DND-41 (cell line): Measurements from ENCODE around the gene JADE2.

Experiments used
- EZH2 ChIP-seq: IDR thresholded peaks from 3 replicates; pipeline ENCODE4 v1.6.1; 2012; ENCODE audit warnings: borderline replicate concordance, low read depth, mild to moderate bottlenecking, moderate library complexity, low read length, inconsistent platforms; ENCODE audit not compliant: severe bottlenecking
- TF ChIP-seq, protein P1 (sequence below): IDR thresholded peaks from 2 replicates; pipeline ENCODE4 v1.5.1; 2012; ENCODE audit warnings: borderline replicate concordance, low read length, moderate library complexity, mild to moderate bottlenecking; ENCODE audit not compliant: poor library complexity, severe bottlenecking; ENCODE audit errors: extremely low read depth

- TF ChIP-seq EZH2 = no peak
- TF ChIP-seq, protein P1, sequence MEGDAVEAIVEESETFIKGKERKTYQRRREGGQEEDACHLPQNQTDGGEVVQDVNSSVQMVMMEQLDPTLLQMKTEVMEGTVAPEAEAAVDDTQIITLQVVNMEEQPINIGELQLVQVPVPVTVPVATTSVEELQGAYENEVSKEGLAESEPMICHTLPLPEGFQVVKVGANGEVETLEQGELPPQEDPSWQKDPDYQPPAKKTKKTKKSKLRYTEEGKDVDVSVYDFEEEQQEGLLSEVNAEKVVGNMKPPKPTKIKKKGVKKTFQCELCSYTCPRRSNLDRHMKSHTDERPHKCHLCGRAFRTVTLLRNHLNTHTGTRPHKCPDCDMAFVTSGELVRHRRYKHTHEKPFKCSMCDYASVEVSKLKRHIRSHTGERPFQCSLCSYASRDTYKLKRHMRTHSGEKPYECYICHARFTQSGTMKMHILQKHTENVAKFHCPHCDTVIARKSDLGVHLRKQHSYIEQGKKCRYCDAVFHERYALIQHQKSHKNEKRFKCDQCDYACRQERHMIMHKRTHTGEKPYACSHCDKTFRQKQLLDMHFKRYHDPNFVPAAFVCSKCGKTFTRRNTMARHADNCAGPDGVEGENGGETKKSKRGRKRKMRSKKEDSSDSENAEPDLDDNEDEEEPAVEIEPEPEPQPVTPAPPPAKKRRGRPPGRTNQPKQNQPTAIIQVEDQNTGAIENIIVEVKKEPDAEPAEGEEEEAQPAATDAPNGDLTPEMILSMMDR = peak; percentile 27
Observed at GRCh38 chr5:134524826-134525682, at the start of gene JADE2.
